HEK293 (cell line): ENCODE data around the gene ZNF629.

Experiments
- ZNF239 ChIP-seq: fragments of 450-650 bp; formaldehyde crosslinking; IDR thresholded peaks from 2 replicates; pipeline ENCODE4 v1.5.1; 2016; ENCODE audit warnings: missing biosample characterization, missing genetic modification characterization
- ZNF24 ChIP-seq: fragments of 450-650 bp; formaldehyde crosslinking; IDR thresholded peaks from 2 replicates; pipeline ENCODE4 v1.5.1; 2016; ENCODE audit warnings: missing biosample characterization, missing genetic modification characterization

GRCh38 chr16:30805370-30806169 lies 18.6 kb upstream of the ZNF629 start:
- TF ChIP-seq ZNF239 (tag by site-specific recombination) (no peak), ZNF24 (tag by site-specific recombination) (peak; percentile 92)
